OCI-LY1 (cell line): ENCODE results near the gene FOXN1.

ENCODE experiments used
- H2AFZ ChIP-seq: fragments of 200-600 bp; sonication (generic), shearing (Covaris generic); 2 replicates; pipeline ENCODE4 v1.6.0; 2014; ENCODE audit warnings: antibody characterized with exemption, mild to moderate bottlenecking, low read length
- H3F3A ChIP-seq: fragments of 200-600 bp; sonication (generic), shearing (Covaris generic); 2 replicates; pipeline ENCODE4 v1.6.0; 2014; ENCODE audit warnings: mild to moderate bottlenecking, antibody characterized with exemption, low read length, moderate library complexity; ENCODE audit not compliant: insufficient read depth
- H3K27ac ChIP-seq: fragments of 200-600 bp; sonication (generic); 2 replicates; pipeline ENCODE4 v1.5.1; 2014; ENCODE audit warnings: low read length, mixed run types, mild to moderate bottlenecking, low read depth; ENCODE audit not compliant: poor library complexity, severe bottlenecking
- H3K27me3 ChIP-seq: fragments of 200-600 bp; sonication (generic); 2 replicates; pipeline ENCODE4 v1.6.0; 2014; ENCODE audit warnings: antibody characterized with exemption, mild to moderate bottlenecking, low read length, moderate library complexity; ENCODE audit not compliant: insufficient read depth
- H3K36me3 ChIP-seq: fragments of 200-600 bp; sonication (generic); 2 replicates; pipeline ENCODE4 v1.6.1; 2014; ENCODE audit warnings: mild to moderate bottlenecking, antibody characterized with exemption, low read length, moderate library complexity, mixed read lengths; ENCODE audit not compliant: insufficient read depth
- H3K4me1 ChIP-seq: fragments of 200-600 bp; sonication (generic); 2 replicates; pipeline ENCODE4 v1.5.1; 2014; ENCODE audit warnings: mild to moderate bottlenecking, low read length, moderate library complexity; ENCODE audit not compliant: insufficient read depth, severe bottlenecking
- H3K4me2 ChIP-seq: fragments of 200-600 bp; sonication (generic), shearing (Covaris generic); 2 replicates; pipeline ENCODE4 v1.6.1; 2014; ENCODE audit warnings: low read length
- H3K4me3 ChIP-seq: fragments of 200-600 bp; sonication (generic); 2 replicates; pipeline ENCODE4 v1.5.1; 2014; ENCODE audit warnings: low read length, low read depth, mild to moderate bottlenecking, mixed read lengths; ENCODE audit not compliant: poor library complexity, severe bottlenecking
- H3K79me2 ChIP-seq: fragments of 200-600 bp; shearing (Covaris generic); 2 replicates; pipeline ENCODE4 v1.6.1; 2016; ENCODE audit warnings: mixed run types, low read length, mixed read lengths; ENCODE audit not compliant: insufficient read depth
- H3K9ac ChIP-seq: fragments of 200-600 bp; sonication (generic), shearing (Covaris generic); 2 replicates; pipeline ENCODE4 v1.6.1; 2014; ENCODE audit warnings: mild to moderate bottlenecking, low read length, mixed read lengths
- H3K9me2 ChIP-seq: fragments of 200-600 bp; sonication (generic), shearing (Covaris generic); 2 replicates; pipeline ENCODE4 v1.6.1; 2014; ENCODE audit warnings: low read depth, mild to moderate bottlenecking, low read length, mixed read lengths
- H3K9me3 ChIP-seq: fragments of 200-600 bp; shearing (Covaris generic); 2 replicates; pipeline ENCODE4 v1.6.1; 2014; ENCODE audit warnings: low read length, mixed read lengths
- H4K20me1 ChIP-seq: fragments of 200-600 bp; sonication (generic), shearing (Covaris generic); 2 replicates; pipeline ENCODE4 v1.6.0; 2016; ENCODE audit warnings: mild to moderate bottlenecking, low read length; ENCODE audit not compliant: insufficient read depth
- CTCF ChIP-seq: fragments of 200-600 bp; sonication (generic), shearing (Covaris generic); IDR thresholded peaks from 2 replicates; pipeline ENCODE4 v1.5.1; 2017; ENCODE audit warnings: mild to moderate bottlenecking, antibody characterized with exemption, low read length, moderate library complexity, mixed read lengths
- EZH2 ChIP-seq: fragments of 200-600 bp; sonication (generic), shearing (Covaris generic); IDR thresholded peaks from 2 replicates; pipeline ENCODE4 v1.8.0; 2017; ENCODE audit warnings: borderline replicate concordance, mixed run types, mild to moderate bottlenecking, antibody characterized with exemption, low read length, moderate library complexity, mixed read lengths

The FOXN1 gene

GRCh38 chr17:28492352-28493310 lies 13.5 kb upstream of the FOXN1 start:
- H3K79me2 ChIP-seq: no peaks in the 10 kb centered on the region
- H3K4me3 ChIP-seq: no peak overlapping the region
- no peaks in the 10 kb centered on the region for H3K9me3 ChIP-seq
- H3K9ac ChIP-seq: no peak overlapping the region
- no peaks in the 10 kb centered on the region for H3K36me3 ChIP-seq
- H3K27me3 ChIP-seq: peaks cover 4% of the 10 kb centered on the region
- no peaks in the 10 kb centered on the region for H4K20me1 ChIP-seq
- TF ChIP-seq EZH2 (no peak), CTCF (no peak)
- no peak overlapping the region for H3K4me2 ChIP-seq
- no peaks in the 10 kb centered on the region for H3F3A ChIP-seq
- H3K27ac ChIP-seq: no peak overlapping the region
- no peak overlapping the region for H2AFZ ChIP-seq
- H3K4me1 ChIP-seq: no peaks in the 10 kb centered on the region
- no peaks in the 10 kb centered on the region for H3K9me2 ChIP-seq

GRCh38 chr17:28493460-28493859 lies 12.7 kb upstream of the FOXN1 start:
- H3K27me3 ChIP-seq: peaks cover 4% of the 10 kb centered on the region
- no peak overlapping the region for H3K27ac ChIP-seq
- no peaks in the 10 kb centered on the region for H3K9me2 ChIP-seq
- H3K4me3 ChIP-seq: no peak overlapping the region
- no peak overlapping the region for H3K4me2 ChIP-seq
- no peak overlapping the region for H2AFZ ChIP-seq
- no peaks in the 10 kb centered on the region for H4K20me1 ChIP-seq
- H3F3A ChIP-seq: no peaks in the 10 kb centered on the region
- no peaks in the 10 kb centered on the region for H3K9me3 ChIP-seq
- H3K4me1 ChIP-seq: no peaks in the 10 kb centered on the region
- no peak overlapping the region for H3K9ac ChIP-seq
- H3K79me2 ChIP-seq: no peaks in the 10 kb centered on the region
- no peak for TF ChIP-seq CTCF
- TF ChIP-seq EZH2: no peak
- H3K36me3 ChIP-seq: no peaks in the 10 kb centered on the region

GRCh38 chr17:28494445-28495188 lies 11.5 kb upstream of the FOXN1 start:
- TF ChIP-seq EZH2 (no peak), CTCF (peak; percentile 89)
- H3F3A ChIP-seq: no peaks in the 10 kb centered on the region
- no peaks in the 10 kb centered on the region for H3K79me2 ChIP-seq
- no peaks in the 10 kb centered on the region for H3K9me2 ChIP-seq
- H3K27ac ChIP-seq: no peak overlapping the region
- no peak overlapping the region for H3K9ac ChIP-seq
- no peaks in the 10 kb centered on the region for H3K4me1 ChIP-seq
- H2AFZ ChIP-seq: no peak overlapping the region
- peaks cover 4% of the 10 kb centered on the region for H3K27me3 ChIP-seq
- H3K9me3 ChIP-seq: no peaks in the 10 kb centered on the region
- no peak overlapping the region for H3K4me3 ChIP-seq
- H3K4me2 ChIP-seq: no peak overlapping the region
- H4K20me1 ChIP-seq: no peaks in the 10 kb centered on the region
- no peaks in the 10 kb centered on the region for H3K36me3 ChIP-seq
